ENCODE measurements around the gene TWNK. TPM values are rescaled to one million over a fixed set of nuclear protein-coding genes. Genes with fewer than 3 reads are reported as not detected.

TWNK gene
- total and polyA plus RNA-seq, 10 of the 15 experiments (the other 5 are each of a cell fraction or from before 2014, with no cell fraction given): 13.6 to 32.8 (median 18.0) TPM

- peak; percentile 70; the same call in 1 of the 2 replicates for TF ChIP-seq ZNF592 (IDR thresholded peaks at IDR 0.05)
- no peak for TF ChIP-seq RUNX3 (IDR thresholded peaks at IDR 0.05; ENCODE audit: low read length)
- TF ChIP-seq STAT3 (IDR thresholded peaks at IDR 0.05; ENCODE audit: low read depth, low read length): no peak
- TF ChIP-seq NR2F1 (conservative IDR thresholded peaks at IDR 0.05): peak; percentile 48; the same call in 1 of the 2 replicates
- no peak for TF ChIP-seq BCL11A (IDR thresholded peaks at IDR 0.05; ENCODE audit: low read depth, low read length)
- TF ChIP-seq RB1 (IDR thresholded peaks at IDR 0.05; ENCODE audit: borderline replicate concordance): peak; percentile 86; the same call in 1 of the 2 replicates
- no peak for TF ChIP-seq NFXL1 (IDR thresholded peaks at IDR 0.05; ENCODE audit: borderline replicate concordance)
- TF ChIP-seq YY1 (IDR thresholded peaks at IDR 0.05; ENCODE audit: low read depth, low read length): peak; percentile 64
- no peak for TF ChIP-seq TBL1XR1 (IDR thresholded peaks at IDR 0.05; ENCODE audit: low read depth, low read length)
- TF ChIP-seq IKZF1 (conservative IDR thresholded peaks at IDR 0.05): peak; percentile 78
- TF ChIP-seq GABPA (IDR thresholded peaks at IDR 0.05; ENCODE audit: low read depth): no peak
- TF ChIP-seq STAT1 (conservative IDR thresholded peaks at IDR 0.05): no peak
- peak; percentile 79; the same call in 1 of the 2 replicates for TF ChIP-seq POLR2AphosphoS2 (IDR thresholded peaks at IDR 0.05; ENCODE audit: low read depth, low read length)
- peak; percentile 77 for TF ChIP-seq BACH1 (IDR thresholded peaks at IDR 0.05; ENCODE audit: borderline replicate concordance)
- peak; percentile 68 for TF ChIP-seq DPF2 (IDR thresholded peaks at IDR 0.05)
- TF ChIP-seq, protein P1, sequence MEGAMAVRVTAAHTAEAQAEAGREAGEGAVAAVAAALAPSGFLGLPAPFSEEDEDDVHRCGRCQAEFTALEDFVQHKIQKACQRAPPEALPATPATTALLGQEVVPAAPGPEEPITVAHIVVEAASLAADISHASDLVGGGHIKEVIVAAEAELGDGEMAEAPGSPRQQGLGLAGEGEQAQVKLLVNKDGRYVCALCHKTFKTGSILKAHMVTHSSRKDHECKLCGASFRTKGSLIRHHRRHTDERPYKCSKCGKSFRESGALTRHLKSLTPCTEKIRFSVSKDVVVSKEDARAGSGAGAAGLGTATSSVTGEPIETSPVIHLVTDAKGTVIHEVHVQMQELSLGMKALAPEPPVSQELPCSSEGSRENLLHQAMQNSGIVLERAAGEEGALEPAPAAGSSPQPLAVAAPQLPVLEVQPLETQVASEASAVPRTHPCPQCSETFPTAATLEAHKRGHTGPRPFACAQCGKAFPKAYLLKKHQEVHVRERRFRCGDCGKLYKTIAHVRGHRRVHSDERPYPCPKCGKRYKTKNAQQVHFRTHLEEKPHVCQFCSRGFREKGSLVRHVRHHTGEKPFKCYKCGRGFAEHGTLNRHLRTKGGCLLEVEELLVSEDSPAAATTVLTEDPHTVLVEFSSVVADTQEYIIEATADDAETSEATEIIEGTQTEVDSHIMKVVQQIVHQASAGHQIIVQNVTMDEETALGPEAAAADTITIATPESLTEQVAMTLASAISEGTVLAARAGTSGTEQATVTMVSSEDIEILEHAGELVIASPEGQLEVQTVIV (IDR thresholded peaks at IDR 0.05; ENCODE audit: borderline replicate concordance, partially characterized antibody): no peak
- TF ChIP-seq RELA (IDR thresholded peaks at IDR 0.05; ENCODE audit: borderline replicate concordance, partially characterized antibody): peak; percentile 14
- no peak for TF ChIP-seq CHD1 (IDR thresholded peaks at IDR 0.05; ENCODE audit: low read depth, low read length)
- peak; percentile 97 for TF ChIP-seq ZNF207 (IDR thresholded peaks at IDR 0.05; ENCODE audit: borderline replicate concordance)
- TF ChIP-seq HSF1 (IDR thresholded peaks at IDR 0.05; ENCODE audit: low read depth, low read length): no peak
- no peak for TF ChIP-seq SREBF2 (IDR thresholded peaks at IDR 0.05; ENCODE audit: low read length)
- peak in 1 of 2 experiments; percentile 67; a peak in 1 of 4 replicates for TF ChIP-seq BHLHE40 (IDR thresholded peaks at IDR 0.05; ENCODE audit: borderline replicate concordance in 1 of 2, low read depth in 2 of 2, low read length in 1 of 2)
Measured at GRCh38 chr10:100998991-100999741, 11.8 kb downstream of the TWNK start (continued).
